Renal cortical epithelial cell (primary cell): Measurements from ENCODE around the gene FKBP9. TPM values are rescaled to one million over a fixed set of nuclear protein-coding genes. Genes with fewer than 3 reads are reported as not detected.

ENCODE experiments used
- total RNA-seq: library from RNA; depleted of rRNA; stranded (reverse); fragments of >200 nt; gene quantifications from 2 replicates; pipeline ENCODE4 v1.2.3, GENCODE V29; 2014

The FKBP9 gene
- total RNA-seq, 1 donor from 2014 or later = 143 TPM

Other genes starting within 250 kb of the FKBP9 start
- gene KBTBD2, start 65.7 kb upstream of the FKBP9 start, total RNA-seq = 52.5 and 76.1 TPM in 2 replicates
- gene NT5C3A, start 105.3 kb downstream of the FKBP9 start, total RNA-seq = 26.5 and 67.7 TPM in 2 replicates
- gene RP9, start 152.0 kb downstream of the FKBP9 start, total RNA-seq = 5.7 and 7.1 TPM in 2 replicates
- 12.0 and 23.7 TPM in 2 replicates for gene BBS9, start 172.1 kb downstream of the FKBP9 start, total RNA-seq